ENCODE data around the gene MYG1.

MYG1 gene

GRCh38 chr12:53347905-53348304 is 48.4 kb downstream of the MYG1 start:
- DNase-seq (ENCODE audit: extremely low spot score, insufficient read length, low read depth) (no peak), FAIRE-seq (no peak)

GRCh38 chr12:53352331-53353256 is 53.1 kb downstream of the MYG1 start:
- DNase-seq (ENCODE audit: extremely low spot score, insufficient read length, low read depth) (peak; percentile 33), FAIRE-seq (peak; percentile 86)

GRCh38 chr12:53353257-53353655 is 53.8 kb downstream of the MYG1 start:
- no peak for DNase-seq (ENCODE audit: extremely low spot score, insufficient read length, low read depth)
- no peak for FAIRE-seq

- DNase-seq (ENCODE audit: extremely low spot score, insufficient read length, low read depth) = no peak
- no peak for FAIRE-seq
Observed at GRCh38 chr12:53355121-53355520, 55.6 kb downstream of the MYG1 start.
